Caco-2 (cell line): Measurements from ENCODE around the gene RNF151. TPM values are rescaled to one million over a fixed set of nuclear protein-coding genes. Genes with fewer than 3 reads are reported as not detected.

Experiments used
- BruUV-seq: library from RNA; stranded (reverse); fragments of 400-500 nt; replicated peaks from 2 replicates; lab custom pipeline; 2021; lab: Mats Ljungman, UMichigan
- CTCF ChIA-PET: fragments of 300-600 bp; sonication (Branson Sonifier 250); formaldehyde crosslinking; loops from one replicate; lab custom pipeline; 2022; ENCODE audit warnings: antibody characterized with exemption; lab: Charles Lee
- POLR2A ChIA-PET: fragments of 300-600 bp; sonication (Branson Sonifier 250); formaldehyde crosslinking; loops from one replicate; lab custom pipeline; 2022; ENCODE audit warnings: antibody characterized with exemption; lab: Charles Lee
- DNase-seq, 2 experiments: peaks; one replicate each; pipeline versions ENCODE4 v3.0.0 to v3.0.0-alpha.2; 2020 to 2022
- H3K27me3 ChIP-seq: replicated peaks from 2 replicates; pipeline ENCODE4 v1.6.0; 2011; ENCODE audit warnings: low read length; ENCODE audit not compliant: control insufficient read depth, insufficient read depth
- H3K36me3 ChIP-seq: 2 replicates; pipeline ENCODE4 v1.5.1; 2011; ENCODE audit warnings: low read length; ENCODE audit not compliant: control insufficient read depth, insufficient read depth
- H3K4me1 ChIP-seq: fragments of 250-450 bp; sonication (Bioruptor Pico); 2 replicates; pipeline ENCODE4 v1.5.1; 2020; ENCODE audit warnings: mild to moderate bottlenecking
- H3K4me3 ChIP-seq: 2 replicates; pipeline ENCODE4 v1.5.1; 2011; ENCODE audit warnings: low read depth, mild to moderate bottlenecking, control low read depth, low read length
- H3K9me3 ChIP-seq: fragments of 250-450 bp; sonication (Bioruptor Pico); 2 replicates; pipeline ENCODE4 v1.5.1; 2020; ENCODE audit warnings: mild to moderate bottlenecking, moderate library complexity
- H3K27ac Mint-ChIP-seq: one replicate; pipeline ENCODE4 v1.8.0; 2022; ENCODE audit warnings: mixed read lengths; ENCODE audit not compliant: unreplicated experiment
- H3K27me3 Mint-ChIP-seq: one replicate; pipeline ENCODE4 v1.8.0; 2022; ENCODE audit warnings: mixed read lengths; ENCODE audit not compliant: insufficient read depth, unreplicated experiment
- H3K36me3 Mint-ChIP-seq: one replicate; pipeline ENCODE4 v1.8.0; 2022; ENCODE audit warnings: mild to moderate bottlenecking, mixed read lengths; ENCODE audit not compliant: insufficient read depth, unreplicated experiment
- H3K4me1 Mint-ChIP-seq: one replicate; pipeline ENCODE4 v1.8.0; 2022; ENCODE audit warnings: low read depth, mixed read lengths; ENCODE audit not compliant: unreplicated experiment
- H3K4me3 Mint-ChIP-seq: one replicate; pipeline ENCODE4 v1.8.0; 2022; ENCODE audit warnings: mild to moderate bottlenecking, moderate library complexity, mixed read lengths; ENCODE audit not compliant: unreplicated experiment
- H3K9me3 Mint-ChIP-seq: one replicate; pipeline ENCODE4 v1.8.0; 2022; ENCODE audit warnings: mixed read lengths; ENCODE audit not compliant: unreplicated experiment
- intact Hi-C: fragments of 100-400 bp; cut with micrococcal nuclease; formaldehyde crosslinking; loops from one replicate; pipeline ENCODE4 v1.10.0; 2022; ENCODE audit not compliant: unreplicated experiment
- total RNA-seq: library from RNA; stranded (reverse); gene quantifications from 2 replicates; pipeline ENCODE4 v1.2.3, GENCODE V29; 2022
- TF ChIP-seq, protein P1 (sequence below), 2 experiments: fragments of 200-600 bp in 1 of 2; IDR thresholded peaks; 1 replicate in 1 of 2; 2 replicates in 1 of 2; pipeline versions ENCODE4 v1.5.1 to v1.8.0; 2011 to 2022; ENCODE audit warnings: antibody characterized with exemption in 1 of 2, control low read depth in 1 of 2, inconsistent platforms in 1 of 2, low read depth in 1 of 2, low read length in 1 of 2, mild to moderate bottlenecking in 1 of 2, moderate library complexity in 1 of 2; ENCODE audit not compliant: insufficient read depth in 1 of 2, severe bottlenecking in 1 of 2, unreplicated experiment in 1 of 2

Gene RNF151
- total RNA-seq, 1 experiment from 2014 or later, result not detected

DNA sequence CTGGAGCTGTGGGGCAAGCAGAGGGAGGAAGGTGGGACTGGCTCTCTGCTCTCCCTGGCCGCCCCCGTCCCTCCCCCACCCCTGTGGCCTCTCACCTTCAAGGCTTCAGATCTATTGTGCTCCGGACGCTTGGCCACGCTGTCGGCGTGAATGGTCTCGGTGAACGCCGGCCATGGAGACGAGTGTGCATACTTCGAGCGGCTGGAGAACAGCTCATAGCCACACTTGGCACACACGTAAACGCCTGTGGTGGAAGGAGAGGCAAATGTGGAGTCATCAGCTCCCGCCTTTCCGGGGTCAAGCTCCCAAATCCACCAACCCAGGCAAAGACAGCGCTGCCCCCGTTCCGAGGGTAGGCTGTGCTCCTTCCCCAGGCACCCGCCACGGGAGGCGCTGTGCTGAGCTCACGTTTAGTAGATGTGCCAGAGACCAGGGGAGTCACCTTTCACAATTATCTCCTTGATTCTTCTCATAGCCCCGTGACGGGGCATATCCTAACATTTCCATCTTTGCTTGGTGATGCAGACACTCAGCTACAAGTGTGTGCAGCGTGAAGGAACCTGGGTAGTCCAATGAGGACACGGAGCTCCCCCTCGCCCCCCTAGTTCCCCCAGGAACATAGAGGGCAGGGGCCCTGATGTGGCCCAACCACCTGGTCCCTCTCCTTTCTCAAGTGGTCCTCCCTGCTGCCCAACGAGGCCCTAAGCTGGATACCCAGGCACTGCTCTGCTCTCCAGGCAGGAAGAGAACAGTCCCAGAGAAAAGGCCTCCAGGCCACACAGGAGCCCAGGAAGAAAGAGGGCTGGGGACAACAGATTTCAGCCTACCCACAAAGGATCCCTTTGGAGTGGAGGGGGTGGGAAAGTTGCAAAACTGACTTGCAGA lies 25.3 kb upstream of the RNF151 start:
- Histone ChIP-seq H3K4me3 (peak overlapping the region; percentile 24), H3K27me3 (no peaks in the 10 kb centered on the region), H3K9me3 (no peaks in the 10 kb centered on the region), H3K36me3 (no peaks in the 10 kb centered on the region; the same call in none of the 2 replicates), H3K4me1 (peaks cover 28% of the 10 kb centered on the region)
- Mint-ChIP-seq H3K9me3 (no peaks in the 10 kb centered on the region), H3K4me3 (peak overlapping the region; percentile 87), H3K27ac (peak overlapping the region; percentile 61), H3K27me3 (no peaks in the 10 kb centered on the region), H3K4me1 (no peaks in the 10 kb centered on the region), H3K36me3 (peaks cover 34% of the 10 kb centered on the region)
- ChIA-PET POLR2A (interaction anchor here (1.0 to 1.6 kb wide), 3 partner anchors 19 to 111 kb away, joined by 3 to 29 read pairs (median 6); partner anchors contain the start of gene RPS2), CTCF (interaction anchor here (0.6 to 2.0 kb wide), 6 partner anchors 9 to 374 kb away, joined by 3 to 9 read pairs (median 4); partner anchors contain the start of gene GFER)
- DNase-seq, result peak in 1 of 2 experiments; percentile 61
- TF ChIP-seq, protein P1, sequence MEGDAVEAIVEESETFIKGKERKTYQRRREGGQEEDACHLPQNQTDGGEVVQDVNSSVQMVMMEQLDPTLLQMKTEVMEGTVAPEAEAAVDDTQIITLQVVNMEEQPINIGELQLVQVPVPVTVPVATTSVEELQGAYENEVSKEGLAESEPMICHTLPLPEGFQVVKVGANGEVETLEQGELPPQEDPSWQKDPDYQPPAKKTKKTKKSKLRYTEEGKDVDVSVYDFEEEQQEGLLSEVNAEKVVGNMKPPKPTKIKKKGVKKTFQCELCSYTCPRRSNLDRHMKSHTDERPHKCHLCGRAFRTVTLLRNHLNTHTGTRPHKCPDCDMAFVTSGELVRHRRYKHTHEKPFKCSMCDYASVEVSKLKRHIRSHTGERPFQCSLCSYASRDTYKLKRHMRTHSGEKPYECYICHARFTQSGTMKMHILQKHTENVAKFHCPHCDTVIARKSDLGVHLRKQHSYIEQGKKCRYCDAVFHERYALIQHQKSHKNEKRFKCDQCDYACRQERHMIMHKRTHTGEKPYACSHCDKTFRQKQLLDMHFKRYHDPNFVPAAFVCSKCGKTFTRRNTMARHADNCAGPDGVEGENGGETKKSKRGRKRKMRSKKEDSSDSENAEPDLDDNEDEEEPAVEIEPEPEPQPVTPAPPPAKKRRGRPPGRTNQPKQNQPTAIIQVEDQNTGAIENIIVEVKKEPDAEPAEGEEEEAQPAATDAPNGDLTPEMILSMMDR (IDR thresholded peaks at IDR 0.05; ENCODE audit: insufficient read depth in 1 of 2, low read depth in 1 of 2, low read length in 1 of 2, severe bottlenecking in 1 of 2, unreplicated experiment in 1 of 2), result peak in 1 of 2 experiments; percentile 61
- intact Hi-C loops, result no loop called here
- BruUV-seq, result TSS peak; percentile 34

DNA sequence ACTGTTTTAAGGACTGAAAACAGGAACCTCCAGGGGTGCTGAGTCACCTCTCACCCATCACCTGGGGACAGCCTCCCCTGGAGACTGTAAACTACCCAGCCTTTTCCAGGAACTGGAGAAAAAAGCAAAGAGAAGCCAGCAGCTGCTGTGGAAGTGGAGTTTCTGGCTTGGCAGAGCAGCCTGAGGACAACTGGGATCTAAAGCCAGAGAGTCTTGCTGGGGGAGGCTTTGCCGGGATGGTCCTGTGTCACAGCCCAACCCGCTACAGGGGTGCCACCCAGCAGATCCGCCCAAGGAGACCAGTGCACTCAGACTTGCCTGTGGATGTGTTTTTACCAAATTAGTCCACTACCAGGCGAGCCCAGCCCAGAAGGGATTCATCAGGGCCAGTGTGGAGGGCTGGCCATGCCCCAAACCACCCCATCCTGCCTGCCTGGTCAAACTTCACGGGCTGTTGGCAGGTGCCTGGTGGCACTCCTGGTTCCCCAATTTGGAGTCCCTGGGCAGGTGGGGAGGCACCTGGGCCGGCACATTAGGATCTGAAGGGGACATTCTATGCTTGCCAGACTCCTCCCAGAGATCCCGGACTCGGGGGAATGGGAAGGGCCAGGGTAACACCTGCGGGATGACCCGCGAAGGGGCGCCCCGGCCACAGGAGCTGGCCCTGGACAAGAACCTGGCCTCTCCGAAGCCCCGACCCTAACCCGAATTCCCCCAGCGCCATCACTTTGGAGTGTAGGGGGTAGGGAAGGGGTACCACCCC lies 24.4 kb upstream of the RNF151 start:
- H3K4me3 ChIP-seq, result peak overlapping the region; percentile 60
- H3K9me3 Mint-ChIP-seq, result no peaks in the 10 kb centered on the region
- H3K9me3 ChIP-seq, result no peaks in the 10 kb centered on the region
- no peak overlapping the region for H3K27ac Mint-ChIP-seq
- no peaks in the 10 kb centered on the region; the same call in none of the 2 replicates for H3K36me3 ChIP-seq
- TF ChIP-seq, protein P1 (IDR thresholded peaks at IDR 0.05; ENCODE audit: insufficient read depth in 1 of 2, low read depth in 1 of 2, low read length in 1 of 2, severe bottlenecking in 1 of 2, unreplicated experiment in 1 of 2), result no peak
- POLR2A ChIA-PET, result interaction anchor here (1.0 to 1.4 kb wide), 2 partner anchors 18 to 23 kb away, joined by 3 to 12 read pairs; partner anchors contain the start of gene RPS2
- peaks cover 28% of the 10 kb centered on the region for H3K4me1 ChIP-seq
- no peaks in the 10 kb centered on the region for H3K4me1 Mint-ChIP-seq
- peak overlapping the region; percentile 87 for H3K4me3 Mint-ChIP-seq
- peaks cover 34% of the 10 kb centered on the region for H3K36me3 Mint-ChIP-seq
- DNase-seq, result no peak
- intact Hi-C loops, result no loop called here
- CTCF ChIA-PET, result interaction anchor here (2.0 kb wide), 1 partner anchor 13 kb away, joined by 9 read pairs; no protein-coding TSS in a partner anchor
- H3K27me3 ChIP-seq, result no peaks in the 10 kb centered on the region
- H3K27me3 Mint-ChIP-seq, result no peaks in the 10 kb centered on the region
- BruUV-seq, result TSS peak; percentile 35
